GM21390 (cell line): ENCODE data around the gene HASPIN.

Experiments
- ATAC-seq: cut with Tn5 transposase; IDR thresholded peaks from one replicate; pipeline ENCODE4 v1.9.1; 2021; ENCODE audit not compliant: unreplicated experiment

Gene HASPIN

DNA sequence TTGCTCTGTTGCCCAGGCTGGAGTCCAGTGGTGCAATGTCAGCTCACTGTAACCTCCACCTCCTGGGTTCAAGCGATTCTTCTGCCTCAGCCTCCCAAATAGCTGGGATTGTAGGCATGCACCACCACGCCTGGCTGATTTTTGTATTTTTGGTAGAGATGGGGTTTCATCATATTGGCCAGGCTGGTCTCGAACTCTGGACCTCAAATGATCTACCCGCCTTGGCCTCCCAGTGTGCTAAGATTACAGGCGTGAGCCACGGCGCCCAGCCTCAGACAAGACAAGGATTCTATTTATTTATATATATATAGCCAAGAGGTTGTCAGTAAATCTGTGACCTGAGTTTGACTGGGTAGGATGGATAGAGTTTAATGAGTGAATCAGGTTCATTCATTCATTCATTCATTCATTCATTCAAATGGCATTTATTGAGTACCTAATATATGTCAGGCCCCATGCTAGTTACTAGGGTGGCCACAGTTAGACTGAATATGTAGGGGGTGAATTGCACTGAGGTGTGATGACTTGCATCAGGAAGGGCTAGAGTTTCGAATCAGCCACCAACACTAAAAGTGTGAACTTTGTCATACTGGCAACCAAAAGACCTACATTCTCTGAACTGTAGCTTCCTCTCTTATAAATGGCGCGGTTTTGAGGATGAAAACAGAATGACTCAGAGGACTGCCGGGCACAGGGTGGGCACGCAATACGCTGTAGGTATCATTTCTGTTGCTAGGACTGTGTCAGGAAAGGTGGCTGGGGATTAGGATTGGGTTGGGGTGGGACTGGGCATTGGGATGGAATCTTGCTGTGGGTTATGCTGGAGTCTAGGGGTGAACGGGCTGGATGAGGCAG is 39.4 kb downstream of the HASPIN start:
- ATAC-seq = peak; percentile 84

DNA sequence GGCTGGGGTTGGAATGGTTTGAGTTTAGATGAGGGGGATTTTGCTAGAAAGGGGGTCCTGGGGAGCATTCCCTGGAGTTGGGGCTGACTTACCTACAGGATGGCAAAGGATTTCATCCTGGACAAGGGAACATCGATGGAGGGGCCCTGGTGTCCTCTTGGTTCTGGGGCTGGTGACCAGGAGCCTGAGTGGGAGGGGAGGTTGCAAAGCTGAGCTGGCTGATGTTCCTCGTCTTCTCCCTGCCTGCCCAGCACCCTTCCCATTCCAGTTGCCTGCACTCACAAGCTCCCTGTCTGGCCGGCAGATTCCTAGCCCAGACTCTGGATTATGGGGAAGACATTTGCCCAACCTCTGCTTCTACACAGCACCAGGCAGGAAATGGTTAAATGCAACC is 40.1 kb downstream of the HASPIN start:
- ATAC-seq = no peak

DNA sequence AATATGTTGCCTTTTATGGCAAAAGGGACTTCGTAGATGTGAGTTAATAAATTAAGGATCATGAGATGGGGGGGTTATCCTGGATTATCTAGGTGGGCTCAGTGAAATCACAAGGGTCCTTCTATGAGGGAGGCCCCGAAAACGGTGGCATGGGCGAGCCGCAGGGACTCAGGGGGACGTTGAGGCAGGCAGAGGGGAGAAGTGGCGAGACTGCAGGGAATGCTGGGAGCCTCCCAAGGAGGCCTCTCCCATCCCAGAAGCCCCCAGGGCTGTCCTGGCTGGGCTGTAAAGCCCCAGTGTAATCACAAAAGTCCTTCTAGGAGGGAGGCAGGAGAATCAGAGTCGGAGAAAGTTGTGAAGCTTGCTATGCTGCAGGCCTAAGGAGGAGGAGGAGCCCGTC is 42.3 kb downstream of the HASPIN start:
- ATAC-seq = no peak

DNA sequence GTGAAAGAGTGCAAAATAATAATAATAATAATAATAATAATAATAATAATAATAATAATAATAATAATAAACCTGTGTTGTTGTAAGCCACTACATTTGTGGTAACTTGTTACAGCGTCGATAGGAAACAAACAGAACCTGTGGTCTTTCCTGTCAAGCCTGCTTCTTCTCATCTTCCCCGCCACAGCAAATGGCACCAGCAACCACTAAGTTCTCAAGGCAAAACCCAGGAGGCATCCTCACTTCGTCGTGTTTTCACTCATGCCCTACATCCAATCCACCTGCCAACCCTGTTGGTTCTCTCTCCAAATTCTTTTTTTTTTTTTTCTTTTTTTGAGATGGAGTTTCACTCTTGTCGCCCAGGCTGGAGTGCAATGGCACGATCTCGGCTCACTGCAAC is 43.1 kb downstream of the HASPIN start:
- ATAC-seq = no peak

DNA sequence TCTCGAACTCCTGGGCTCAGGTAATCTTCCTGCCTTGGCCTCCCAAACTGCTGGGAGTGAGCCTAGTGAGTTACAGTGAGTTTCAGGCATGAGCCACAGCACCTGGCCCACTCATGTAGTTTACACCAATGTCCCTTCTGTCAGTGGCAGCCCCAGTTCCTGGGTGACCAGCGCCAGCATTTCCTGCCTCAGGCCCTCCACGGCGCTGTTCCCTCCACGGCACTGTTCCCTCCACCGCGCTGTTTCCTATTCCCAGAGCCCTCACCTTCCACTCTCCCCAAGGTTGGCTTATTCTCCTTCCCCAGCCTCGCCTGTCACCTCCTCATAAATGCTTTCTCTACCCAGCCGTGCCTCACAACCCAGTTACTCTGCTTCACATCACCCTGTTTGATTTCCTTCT is 44.6 kb downstream of the HASPIN start:
- no peak for ATAC-seq

DNA sequence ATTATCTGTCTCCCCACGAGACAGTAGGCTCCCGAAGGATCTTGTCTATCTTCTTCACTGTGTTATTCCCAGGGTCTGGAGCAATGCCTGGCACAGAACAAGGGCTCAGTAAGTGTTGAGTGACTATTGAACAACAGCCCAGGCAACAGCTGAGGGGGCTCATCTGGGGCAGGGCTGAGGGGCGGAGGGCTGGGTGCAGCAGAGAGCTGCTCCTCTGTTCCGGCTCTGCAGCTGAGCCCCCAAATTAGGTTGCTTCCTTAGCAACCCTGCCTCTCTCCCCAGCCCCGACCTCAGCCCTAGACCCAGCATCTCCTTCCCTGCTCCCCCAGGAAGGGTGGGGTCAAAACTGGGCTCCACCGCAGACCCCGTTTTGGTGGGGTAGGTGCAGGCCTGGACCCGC is 45.1 kb downstream of the HASPIN start:
- no peak for ATAC-seq

DNA sequence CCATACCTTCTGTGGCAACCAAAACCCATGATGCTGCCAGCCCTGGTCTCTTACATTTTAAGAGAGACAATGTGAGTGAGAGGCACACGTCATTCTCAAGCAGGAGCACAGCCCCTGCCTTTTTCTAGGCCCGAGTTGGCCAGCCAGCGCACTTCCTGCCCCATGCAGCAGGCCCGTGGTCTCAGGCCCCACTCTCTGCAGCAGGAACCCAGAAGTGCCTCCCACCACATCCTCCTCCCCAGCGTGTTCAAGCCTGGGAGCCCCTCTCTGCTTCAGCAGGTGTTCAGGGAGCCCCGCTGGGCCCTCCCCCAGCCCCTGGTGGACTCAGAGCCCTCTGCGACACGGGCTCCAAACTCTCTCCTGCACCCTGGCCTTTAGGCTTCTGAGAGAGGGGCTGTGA is 46.8 kb downstream of the HASPIN start:
- ATAC-seq = no peak

DNA sequence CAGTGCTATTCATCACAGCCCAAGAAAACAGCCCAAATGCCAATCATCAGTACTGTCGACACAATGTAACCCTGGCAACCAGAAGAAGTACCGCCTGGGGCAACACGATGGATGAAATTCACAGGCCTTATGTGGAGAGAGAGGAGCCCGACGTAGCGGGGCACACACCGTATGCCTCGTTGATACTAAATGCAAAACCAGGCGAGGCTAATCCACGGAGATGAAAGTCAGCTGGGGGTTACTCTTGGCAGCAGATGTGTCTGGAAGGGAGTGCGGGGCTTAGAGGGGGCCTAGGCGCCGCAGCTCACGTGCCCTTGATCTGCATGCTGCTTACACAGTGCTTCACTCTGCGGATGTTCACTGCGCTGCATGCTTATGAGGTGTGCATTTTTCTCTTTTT is 47.4 kb downstream of the HASPIN start:
- no peak for ATAC-seq

DNA sequence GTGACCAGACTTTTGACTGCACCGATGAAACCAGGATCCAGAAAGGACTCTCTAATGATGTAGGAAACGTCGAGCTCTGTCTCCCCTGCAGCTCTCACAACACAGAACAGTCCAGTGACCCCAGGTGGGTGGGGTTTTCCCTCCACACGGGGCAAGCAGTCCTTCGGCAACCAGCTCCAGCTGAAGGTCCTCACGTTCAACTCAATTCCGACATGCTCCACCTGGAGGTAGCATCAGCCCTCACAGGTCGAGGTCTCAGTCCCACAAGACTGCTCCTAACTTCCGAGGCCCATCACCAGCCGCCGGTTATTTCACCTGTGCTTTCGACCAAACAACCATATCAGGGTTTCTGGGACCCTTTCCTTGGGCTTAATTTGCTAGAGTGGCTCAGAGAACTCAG is 49.1 kb downstream of the HASPIN start:
- no peak for ATAC-seq

DNA sequence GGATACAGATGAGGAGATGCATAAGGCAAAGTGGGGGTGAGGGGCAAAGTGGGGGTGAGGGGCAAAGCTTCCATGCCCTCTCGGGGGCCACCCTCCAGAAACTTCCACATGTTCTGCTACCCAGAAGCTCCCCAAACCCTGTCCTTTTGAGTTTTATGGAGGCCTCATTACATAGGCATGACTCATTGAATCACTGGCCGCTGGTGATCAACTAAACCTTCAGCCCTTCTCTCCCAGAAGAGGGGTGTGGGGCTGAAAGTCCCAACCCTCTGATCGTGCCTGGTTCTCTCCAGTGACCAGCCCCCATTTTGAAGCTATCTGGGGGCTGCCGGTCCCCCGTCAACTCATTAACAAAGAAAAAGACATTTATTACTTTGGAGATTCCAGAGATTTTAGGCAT is 49.8 kb downstream of the HASPIN start:
- ATAC-seq = no peak

DNA sequence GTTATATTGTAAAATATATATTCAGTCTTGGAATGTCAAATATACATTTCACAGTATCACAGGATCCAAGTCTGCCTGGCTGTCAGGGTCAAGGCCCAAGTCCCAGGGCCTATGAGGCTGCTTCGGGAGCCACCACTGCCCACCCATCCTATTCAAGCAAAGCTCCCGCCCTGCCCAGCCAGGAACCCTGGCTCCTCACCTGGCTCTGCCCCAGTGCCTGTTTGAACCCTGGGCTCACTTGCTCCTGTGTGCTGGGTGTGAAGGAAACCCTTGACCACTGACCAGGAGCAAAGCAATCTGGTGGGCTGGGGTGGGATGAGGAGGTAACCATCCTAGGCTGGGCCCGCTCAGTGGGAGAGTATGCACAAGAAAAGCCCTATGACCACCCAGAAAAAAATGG is 50.3 kb downstream of the HASPIN start:
- ATAC-seq = no peak
